HG02642 (cell line): ENCODE data around the gene CCNT1.
"Not testable (repeated sequence)": the region's sequence is repeated elsewhere in the genome, so short reads cannot be mapped to it uniquely, and the experiment has no call there.

Experiments used
- ATAC-seq: cut with Tn5 transposase; IDR thresholded peaks from one replicate; pipeline ENCODE4 v1.9.1; 2021; ENCODE audit warnings: mild to moderate bottlenecking; ENCODE audit not compliant: unreplicated experiment, poor library complexity

Gene CCNT1

GRCh38 chr12:48643011-48643410 is 73.5 kb downstream of the CCNT1 start:
- ATAC-seq = no peak

GRCh38 chr12:48641752-48642555 is 74.6 kb downstream of the CCNT1 start:
- ATAC-seq = not testable (repeated sequence)

DNA sequence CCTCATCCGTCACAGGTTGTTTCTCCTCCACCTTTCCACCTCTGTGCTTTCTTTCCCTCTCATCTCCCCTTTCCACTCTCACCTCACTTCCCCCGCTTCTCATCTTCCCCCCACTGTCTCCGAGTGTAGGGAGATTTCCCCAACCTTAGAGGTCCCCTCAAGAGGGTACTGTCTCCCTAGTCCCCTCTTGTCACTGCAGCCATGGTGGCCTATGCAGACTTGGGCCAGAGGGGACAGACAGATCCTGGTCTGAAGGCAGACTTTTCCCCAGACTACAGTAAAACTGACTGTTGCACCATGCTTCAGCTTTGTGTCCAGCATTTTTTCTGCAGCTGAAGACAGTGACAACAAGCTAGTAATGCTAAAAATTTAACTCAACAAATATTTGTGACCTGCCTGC is 75.7 kb downstream of the CCNT1 start:
- no peak for ATAC-seq

DNA sequence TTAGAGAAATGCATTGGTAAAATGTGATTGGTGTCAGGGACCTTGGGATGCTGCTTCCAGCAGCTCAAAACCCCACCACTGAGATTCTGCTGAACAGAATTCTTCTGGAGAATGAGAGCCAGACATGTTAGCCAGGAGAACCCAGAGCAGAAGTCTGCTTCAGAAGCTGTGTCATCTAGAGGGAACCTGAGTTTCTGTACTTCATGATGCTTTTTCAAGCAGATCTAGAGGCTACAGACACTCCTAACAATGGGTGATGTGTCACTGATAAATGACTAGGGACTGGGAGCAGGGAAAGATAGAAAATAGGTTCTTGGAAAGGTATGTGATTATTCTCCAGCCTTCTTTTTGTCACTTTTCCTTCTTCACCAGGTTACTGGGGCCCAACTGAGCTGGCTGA is 76.1 kb downstream of the CCNT1 start:
- ATAC-seq = no peak
